Neuronal stem cell (in vitro differentiated cells): ENCODE measurements around the gene PCGF1.
A peak's percentile ranks its signal among the peaks of the same experiment; 100 is the strongest.

Experiments
- DNase-seq: peaks from one replicate; pipeline ENCODE4 v3.0.0-alpha.2; 2013; ENCODE audit warnings: low spot score
- H2AFZ ChIP-seq: one replicate; pipeline ENCODE4 v1.6.1; 2013; ENCODE audit warnings: mild to moderate bottlenecking, low read length, inconsistent platforms
- H2AK5ac ChIP-seq: 2 replicates; pipeline ENCODE4 v1.6.1; 2013; ENCODE audit warnings: low read depth, mild to moderate bottlenecking, inconsistent platforms, low read length, moderate library complexity, mixed read lengths
- H2BK120ac ChIP-seq: 2 replicates; pipeline ENCODE4 v1.6.1; 2013; ENCODE audit warnings: low read depth, mild to moderate bottlenecking, inconsistent platforms, low read length, moderate library complexity, mixed read lengths
- H2BK12ac ChIP-seq: one replicate; pipeline ENCODE4 v1.6.1; 2013; ENCODE audit warnings: low read length, inconsistent platforms
- H2BK15ac ChIP-seq: 2 replicates; pipeline ENCODE4 v1.6.1; 2013; ENCODE audit warnings: mild to moderate bottlenecking, low read length, inconsistent platforms, mixed read lengths
- H2BK5ac ChIP-seq: one replicate; pipeline ENCODE4 v1.6.1; 2013; ENCODE audit warnings: inconsistent platforms, mild to moderate bottlenecking, low read length, moderate library complexity
- H3K14ac ChIP-seq: one replicate; pipeline ENCODE4 v1.6.1; 2013; ENCODE audit warnings: low read length, inconsistent platforms
- H3K18ac ChIP-seq: 2 replicates; pipeline ENCODE4 v1.6.1; 2013; ENCODE audit warnings: low read length, inconsistent platforms
- H3K23ac ChIP-seq: 2 replicates; pipeline ENCODE4 v1.6.1; 2013; ENCODE audit warnings: low read depth, mild to moderate bottlenecking, mixed read lengths, low read length, inconsistent platforms; ENCODE audit not compliant: poor library complexity
- H3K27ac ChIP-seq: replicated peaks from 3 replicates; pipeline ENCODE4 v1.5.1; 2013; ENCODE audit warnings: low read length, inconsistent platforms
- H3K27me3 ChIP-seq, 3 experiments: 2 replicates each; pipeline ENCODE4 v1.6.1; 2013; ENCODE audit warnings: low read length in 3 of 3, mild to moderate bottlenecking in 2 of 3, inconsistent platforms in 1 of 3, low read depth in 1 of 3, mixed read lengths in 1 of 3, moderate library complexity in 1 of 3; ENCODE audit not compliant: control insufficient read depth in 3 of 3, insufficient read depth in 3 of 3
- H3K36me3 ChIP-seq, 2 donors: replicated peaks in 1 of 2; 2 replicates each; pipeline ENCODE4 v1.6.1; 2013; ENCODE audit warnings: low read length in 2 of 2; ENCODE audit not compliant: control insufficient read depth in 2 of 2, insufficient read depth in 2 of 2
- H3K4ac ChIP-seq: 2 replicates; pipeline ENCODE4 v1.6.1; 2013; ENCODE audit warnings: inconsistent platforms, mild to moderate bottlenecking, low read length, moderate library complexity
- H3K4me1 ChIP-seq, 2 donors: 1 replicate in 1 of 2; 2 replicates in 1 of 2; pipeline ENCODE4 v1.6.1; 2013; ENCODE audit warnings: low read length in 2 of 2, low read depth in 1 of 2; ENCODE audit not compliant: control insufficient read depth in 2 of 2, insufficient read depth in 1 of 2
- H3K4me2 ChIP-seq: one replicate; pipeline ENCODE4 v1.6.1; 2013; ENCODE audit warnings: mild to moderate bottlenecking, low read length, inconsistent platforms; ENCODE audit not compliant: insufficient read depth, poor library complexity, severe bottlenecking
- H3K4me3 ChIP-seq, 2 donors: 2 replicates each; pipeline ENCODE4 v1.5.1; 2013; ENCODE audit warnings: low read length in 2 of 2, mild to moderate bottlenecking in 2 of 2, inconsistent platforms in 1 of 2, moderate library complexity in 1 of 2
- H3K79me1 ChIP-seq: one replicate; pipeline ENCODE4 v1.6.1; 2013; ENCODE audit warnings: low read depth, mild to moderate bottlenecking, inconsistent platforms, low read length, moderate library complexity
- H3K9ac ChIP-seq: one replicate; pipeline ENCODE4 v1.6.1; 2013; ENCODE audit warnings: mild to moderate bottlenecking, low read depth, low read length, inconsistent platforms; ENCODE audit not compliant: poor library complexity
- H3K9me3 ChIP-seq, 2 donors: replicated peaks in 1 of 2; 2 replicates each; pipeline versions ENCODE3 to v1.6.1; 2013; ENCODE audit warnings: low read length in 2 of 2, mild to moderate bottlenecking in 2 of 2, inconsistent platforms in 1 of 2, low read depth in 1 of 2, mixed read lengths in 1 of 2, moderate library complexity in 1 of 2; ENCODE audit not compliant: control insufficient read depth in 2 of 2, insufficient read depth in 1 of 2
- H4K8ac ChIP-seq: one replicate; pipeline ENCODE4 v1.6.1; 2013; ENCODE audit warnings: low read depth, mild to moderate bottlenecking, inconsistent platforms, low read length, moderate library complexity
- H4K91ac ChIP-seq: one replicate; pipeline ENCODE4 v1.6.1; 2013; ENCODE audit warnings: low read length, low read depth, mild to moderate bottlenecking, inconsistent platforms; ENCODE audit not compliant: poor library complexity
- WGBS, 2 donors: extraction: QIAGEN DNeasy Blood & Tissue Kit; methylation state at CpG; one replicate each; pipeline ENCODE4 v1.1.7; 2013; ENCODE audit warnings: missing lambda C conversion rate in 2 of 2, mixed read lengths in 1 of 2; ENCODE audit not compliant: insufficient read length in 2 of 2, insufficient replicate concordance in 1 of 2; ENCODE audit errors: extremely low coverage in 2 of 2; 5-methylcytosine and 5-hydroxymethylcytosine counted together

PCGF1 gene

DNA sequence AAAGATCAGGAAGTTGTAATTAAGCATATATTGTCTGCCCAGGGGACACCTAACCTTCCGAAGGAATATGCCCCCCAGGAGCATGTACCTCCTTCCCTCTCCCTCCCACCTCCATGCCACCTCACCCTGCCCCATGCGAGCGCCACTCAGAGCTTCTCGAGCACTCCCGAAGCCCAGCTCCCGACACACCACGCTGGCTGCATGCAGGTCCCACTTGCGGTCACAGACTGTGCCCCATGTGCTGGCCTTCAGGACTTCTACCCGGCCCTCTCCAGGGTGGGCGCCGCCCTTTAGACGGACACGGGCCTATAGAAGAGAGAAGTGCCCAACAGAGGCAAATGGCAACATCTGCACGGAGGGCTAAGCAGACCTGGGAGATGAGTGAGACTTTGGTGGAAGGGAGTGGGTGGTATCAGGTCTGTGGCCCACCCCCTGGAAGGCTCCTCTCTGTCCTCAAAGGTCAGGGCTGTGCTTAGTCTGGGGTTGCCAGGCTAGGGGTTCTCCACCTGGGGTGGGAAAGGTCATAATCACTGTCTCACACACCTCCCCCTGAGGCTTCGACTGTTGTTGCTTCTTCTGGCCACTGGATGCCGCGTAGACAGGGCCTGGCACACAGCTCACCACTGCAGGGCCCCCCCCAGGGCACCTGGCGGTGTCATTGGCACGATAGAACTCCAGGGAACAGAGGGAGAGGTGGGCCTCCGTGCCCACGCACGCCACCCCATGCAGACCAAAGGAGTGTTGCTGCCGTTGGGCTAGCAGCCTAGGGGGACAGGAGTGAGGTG is 28.9 kb upstream of the PCGF1 start:
- Histone ChIP-seq H3K79me1 (no peaks in the 10 kb centered on the region), H4K91ac (no peak overlapping the region), H2BK120ac (no peak overlapping the region), H2AFZ (no peak overlapping the region), H4K8ac (peak overlapping the region; percentile 21), H2BK15ac (no peak overlapping the region), H3K27me3 (no peaks in the 10 kb centered on the region), H3K4ac (no peak overlapping the region), H3K14ac (no peak overlapping the region), H3K4me1 (peaks cover 0 to 1% of the 10 kb centered on the region in 2 donors), H3K27ac (no peak overlapping the region), H2BK5ac (peak overlapping the region; percentile 32), H2AK5ac (no peak overlapping the region), H3K4me3 (no peak overlapping the region), H3K4me2 (no peak overlapping the region), H3K9ac (no peak overlapping the region), H3K36me3 (peaks cover 14 to 48% of the 10 kb centered on the region in 2 donors), H2BK12ac (no peak overlapping the region), H3K9me3 (no peaks in the 10 kb centered on the region), H3K18ac (no peak overlapping the region), H3K23ac (no peak overlapping the region)
- DNase-seq: no peak
- no CpG with 5 or more reads among the region's 23 CpGs for WGBS, 2 donors

DNA sequence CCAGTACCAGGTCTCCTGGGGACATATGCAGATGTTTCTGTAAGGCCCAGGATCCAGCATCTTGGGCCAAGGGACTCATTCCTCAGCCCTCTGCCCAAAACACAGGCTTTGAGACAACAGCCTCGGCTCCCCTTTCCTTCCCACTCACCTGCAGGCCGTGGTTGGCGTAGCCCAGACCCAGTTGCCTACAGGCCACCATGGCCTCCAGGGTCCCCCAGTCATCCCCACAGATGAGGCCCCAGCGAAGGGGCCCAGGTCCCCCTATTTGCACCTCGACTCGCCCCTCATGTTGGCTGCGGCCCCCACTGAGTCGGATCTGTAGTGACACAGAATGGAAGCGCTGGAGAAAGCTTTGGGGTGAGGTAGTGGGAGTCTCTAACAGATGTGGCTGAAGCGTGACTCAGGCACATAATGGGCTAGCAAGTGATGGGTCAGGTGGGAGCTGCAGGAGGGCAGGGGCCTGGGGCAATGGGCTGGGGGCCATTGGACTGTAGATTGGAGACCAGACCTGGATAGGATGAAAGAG is 28.0 kb upstream of the PCGF1 start:
- no CpG with 5 or more reads among the region's 10 CpGs for WGBS, 2 donors
- no peak overlapping the region for H3K23ac ChIP-seq
- H3K27me3 ChIP-seq: no peaks in the 10 kb centered on the region
- H3K4me2 ChIP-seq: no peak overlapping the region
- H3K9me3 ChIP-seq: no peaks in the 10 kb centered on the region
- no peak overlapping the region for H3K27ac ChIP-seq
- no peak overlapping the region for H2BK120ac ChIP-seq
- H3K79me1 ChIP-seq: no peaks in the 10 kb centered on the region
- no peak overlapping the region for H4K8ac ChIP-seq
- H3K4ac ChIP-seq: no peak overlapping the region
- H2BK12ac ChIP-seq: no peak overlapping the region
- DNase-seq: no peak
- H3K14ac ChIP-seq: no peak overlapping the region
- H4K91ac ChIP-seq: no peak overlapping the region
- H2AK5ac ChIP-seq: no peak overlapping the region
- H3K4me3 ChIP-seq: no peak overlapping the region
- H2BK15ac ChIP-seq: no peak overlapping the region
- H3K18ac ChIP-seq: no peak overlapping the region
- no peak overlapping the region for H2BK5ac ChIP-seq
- H2AFZ ChIP-seq: no peak overlapping the region
- peaks cover 15 to 51% of the 10 kb centered on the region in 2 donors for H3K36me3 ChIP-seq
- H3K9ac ChIP-seq: no peak overlapping the region
- peaks cover 4 to 9% of the 10 kb centered on the region in 2 donors for H3K4me1 ChIP-seq

DNA sequence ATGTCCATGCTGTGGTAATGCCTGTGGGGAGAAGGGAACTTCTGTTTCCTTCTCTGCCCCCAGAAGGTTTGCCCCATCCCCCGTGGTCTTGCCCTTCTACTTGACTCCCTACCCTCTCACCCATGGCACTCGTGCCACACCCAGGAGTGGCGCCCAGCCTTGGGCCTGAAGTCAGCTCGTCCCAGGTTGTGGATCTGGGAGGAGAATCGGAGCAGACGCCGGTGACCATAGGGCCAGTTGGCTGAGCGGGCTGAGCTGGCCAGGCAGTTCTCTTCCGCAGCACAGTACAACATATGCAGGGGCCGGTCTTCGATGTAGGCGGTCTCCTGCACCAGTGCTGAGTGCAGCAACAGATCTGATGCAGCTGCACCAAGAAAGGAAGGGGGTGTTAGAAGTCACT is 26.9 kb upstream of the PCGF1 start:
- Histone ChIP-seq H4K8ac (no peak overlapping the region), H3K27me3 (no peaks in the 10 kb centered on the region), H2BK120ac (no peak overlapping the region), H3K9me3 (no peaks in the 10 kb centered on the region), H3K23ac (no peak overlapping the region), H3K36me3 (peaks cover 15 to 51% of the 10 kb centered on the region in 2 donors), H4K91ac (no peak overlapping the region), H3K18ac (no peak overlapping the region), H2BK12ac (no peak overlapping the region), H2AFZ (no peak overlapping the region), H3K4ac (no peak overlapping the region), H3K4me2 (no peak overlapping the region), H3K14ac (no peak overlapping the region), H2AK5ac (no peak overlapping the region), H2BK15ac (no peak overlapping the region), H2BK5ac (no peak overlapping the region), H3K9ac (peak overlapping the region; percentile 13), H3K27ac (no peak overlapping the region), H3K4me1 (peaks cover 5 to 9% of the 10 kb centered on the region in 2 donors), H3K4me3 (no peak overlapping the region), H3K79me1 (no peaks in the 10 kb centered on the region)
- no CpG with 5 or more reads among the region's 12 CpGs for WGBS, 2 donors
- DNase-seq: no peak

DNA sequence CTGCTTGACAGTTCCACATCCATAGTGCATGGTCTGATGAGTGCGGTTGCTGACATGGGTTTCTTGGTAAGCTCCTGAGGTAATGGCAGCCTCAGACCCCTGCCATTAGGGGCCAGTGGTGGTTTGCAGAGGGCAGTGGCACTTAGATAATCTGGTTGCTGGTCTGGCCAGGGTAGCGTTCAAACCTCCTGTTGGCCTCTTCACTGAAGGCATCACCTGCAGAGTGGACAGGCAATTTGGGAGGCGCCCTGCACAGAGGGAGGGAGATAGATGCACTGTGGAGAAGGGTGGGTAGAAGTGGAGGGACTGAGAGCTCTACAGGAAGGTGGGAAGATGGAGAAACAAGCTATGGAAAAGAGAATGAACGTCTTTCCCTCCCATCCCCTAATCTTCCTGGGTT is 26.0 kb upstream of the PCGF1 start:
- Histone ChIP-seq H3K9ac (no peak overlapping the region), H2BK120ac (no peak overlapping the region), H2BK12ac (no peak overlapping the region), H3K79me1 (peaks cover 4% of the 10 kb centered on the region), H3K27me3 (no peaks in the 10 kb centered on the region), H2AFZ (no peak overlapping the region), H3K9me3 (no peaks in the 10 kb centered on the region), H3K4me2 (no peak overlapping the region), H4K8ac (no peak overlapping the region), H3K4me1 (peaks cover 7 to 15% of the 10 kb centered on the region in 2 donors), H3K4ac (no peak overlapping the region), H3K36me3 (peaks cover 15 to 51% of the 10 kb centered on the region in 2 donors), H4K91ac (no peak overlapping the region), H3K27ac (no peak overlapping the region), H3K4me3 (no peak overlapping the region), H3K23ac (no peak overlapping the region), H2BK5ac (no peak overlapping the region), H3K18ac (no peak overlapping the region), H2AK5ac (no peak overlapping the region), H2BK15ac (no peak overlapping the region), H3K14ac (no peak overlapping the region)
- no peak for DNase-seq
- WGBS, 2 donors: no CpG with 5 or more reads among the region's 4 CpGs
